SK-N-DZ (cell line): Measurements from ENCODE around the gene POLA1.
"Not testable (repeated sequence)": the region's sequence is repeated elsewhere in the genome, so short reads cannot be mapped to it uniquely, and the experiment has no call there.

Experiments used
- DNase-seq: peaks from one replicate; pipeline ENCODE4 v3.0.0-alpha.2; 2015; ENCODE audit warnings: low spot score

The POLA1 gene

DNA sequence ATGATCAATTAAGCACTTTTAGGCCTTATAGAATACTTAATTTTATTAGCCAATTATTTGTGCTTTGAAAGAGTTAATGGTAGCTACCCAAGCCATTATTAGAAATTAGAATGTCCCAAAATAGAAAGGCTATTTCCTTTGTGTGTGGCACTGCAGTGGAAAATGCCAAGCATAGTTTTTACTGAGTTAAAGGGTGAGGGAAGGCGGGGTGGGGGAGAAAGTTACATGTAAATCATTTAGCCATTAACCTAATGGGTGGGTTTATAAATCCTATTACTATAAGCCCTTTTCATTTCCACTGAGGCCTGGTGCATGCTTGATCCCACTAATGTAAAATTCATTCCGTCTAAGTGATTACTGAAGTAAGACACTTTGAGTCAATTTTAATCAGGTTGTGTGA lies 105.8 kb downstream of the POLA1 start:
- DNase-seq: no peak

DNA sequence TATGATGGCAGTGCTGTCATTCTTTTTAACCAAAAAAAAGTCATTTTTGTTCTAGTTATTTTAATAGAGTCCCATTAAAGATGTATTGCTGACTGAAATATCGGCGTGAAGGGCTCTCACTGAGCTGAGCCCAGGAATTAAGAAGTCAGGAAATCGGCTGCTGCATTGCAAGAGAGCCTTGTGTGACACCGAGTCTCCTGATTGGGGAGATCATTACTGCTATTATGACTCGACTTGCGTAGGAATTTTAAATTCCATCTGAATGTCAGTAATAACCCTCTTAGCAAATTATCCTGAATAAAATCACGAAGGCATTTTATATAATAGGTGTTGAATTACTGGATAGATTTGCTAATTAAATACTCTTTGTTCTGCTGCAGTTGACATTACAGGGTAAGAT lies 111.5 kb downstream of the POLA1 start:
- DNase-seq: no peak

DNA sequence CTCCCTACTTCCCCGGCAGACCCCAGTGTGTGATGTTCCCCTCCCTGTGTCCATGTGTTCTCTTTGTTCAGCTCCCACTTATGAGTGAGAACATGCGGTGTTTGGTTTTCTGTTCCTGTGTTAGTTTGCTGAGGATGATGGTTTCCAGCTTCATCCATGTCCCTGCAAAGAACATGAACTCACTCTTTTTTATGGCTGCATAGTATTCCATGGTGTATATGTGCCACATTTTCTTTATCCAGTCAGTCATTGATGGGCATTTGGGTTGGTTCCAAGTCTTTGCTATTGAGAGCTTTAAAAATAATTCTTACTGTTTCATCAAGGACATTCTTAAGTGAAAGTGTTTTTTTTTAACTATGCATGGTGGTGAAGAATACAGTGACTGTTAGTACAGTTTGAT lies 126.1 kb downstream of the POLA1 start:
- not testable (repeated sequence) for DNase-seq

DNA sequence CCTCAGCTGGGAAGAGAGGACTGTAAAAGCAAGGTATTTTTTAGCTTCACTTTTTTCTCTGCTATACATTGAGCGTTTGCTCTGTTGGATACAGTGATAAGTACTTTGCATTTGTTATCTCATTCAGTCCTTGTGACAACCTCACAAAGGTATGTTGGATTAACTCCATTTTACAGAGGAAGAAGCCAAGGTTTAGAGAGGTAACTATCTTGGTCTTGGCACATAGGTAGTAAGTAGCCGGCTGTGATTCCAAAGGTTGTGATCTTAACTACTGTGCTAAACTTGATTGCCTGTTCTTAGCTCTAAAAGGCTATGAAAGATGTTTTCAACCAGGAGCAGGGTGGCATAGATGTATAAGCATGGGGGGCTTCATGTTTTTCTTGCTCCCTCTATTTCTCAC lies 134.4 kb downstream of the POLA1 start:
- no peak for DNase-seq

DNA sequence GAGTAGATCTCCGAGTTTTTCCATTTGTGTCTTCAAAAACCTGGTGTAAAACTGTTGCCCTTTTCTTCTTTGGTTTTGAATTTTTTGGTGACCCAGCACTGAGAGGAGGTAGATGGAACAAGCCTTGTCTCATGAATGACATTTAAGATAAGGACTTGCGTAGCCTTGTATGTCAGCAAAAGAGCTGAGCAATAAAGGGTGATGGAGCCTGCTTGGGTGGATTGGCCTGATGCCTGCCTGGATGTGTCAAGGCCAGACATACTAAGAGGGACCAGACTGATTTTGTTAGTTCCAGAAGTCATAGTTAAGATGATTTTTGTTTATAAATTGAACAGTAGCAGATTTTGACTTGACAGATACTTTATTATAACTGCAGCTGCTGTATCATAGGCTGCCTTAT lies 134.9 kb downstream of the POLA1 start:
- DNase-seq: no peak

DNA sequence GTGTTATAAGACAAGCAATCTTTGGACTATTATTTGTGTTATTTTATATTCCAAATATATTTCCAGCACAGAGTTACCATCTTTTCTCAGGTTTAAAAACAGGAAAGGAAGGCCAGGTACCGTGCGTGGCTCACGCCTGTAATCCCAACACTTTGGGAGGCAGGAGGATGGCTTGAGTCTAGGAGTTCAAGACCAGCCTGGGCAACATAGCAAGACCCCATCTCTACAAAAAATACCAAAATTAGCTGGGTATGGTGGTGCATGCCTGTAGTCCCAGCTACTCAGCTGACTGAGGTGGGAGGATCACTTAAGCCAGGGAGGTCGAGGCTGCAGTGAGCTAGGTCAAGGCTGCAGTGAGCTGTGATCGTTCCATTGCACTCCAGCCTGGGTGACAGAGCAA lies 140.0 kb downstream of the POLA1 start:
- DNase-seq: no peak

DNA sequence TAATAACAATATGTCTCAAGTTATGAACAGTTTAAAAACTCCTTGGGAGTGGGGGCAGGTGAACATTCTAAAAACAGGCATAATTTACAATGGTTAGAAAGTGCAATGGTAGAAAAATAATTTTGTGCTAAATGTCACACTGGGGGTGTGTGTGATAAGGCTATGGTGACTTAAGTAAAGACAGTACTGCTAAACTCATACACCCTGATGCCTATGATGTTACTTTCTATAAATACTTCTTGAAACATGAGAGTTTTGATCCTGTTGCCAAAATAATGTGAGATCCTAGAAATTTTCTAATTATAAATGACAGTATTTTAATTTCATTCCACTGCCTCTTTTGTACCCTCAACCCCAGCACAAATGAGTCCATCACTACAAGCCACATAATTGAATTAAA lies 144.2 kb downstream of the POLA1 start:
- no peak for DNase-seq

DNA sequence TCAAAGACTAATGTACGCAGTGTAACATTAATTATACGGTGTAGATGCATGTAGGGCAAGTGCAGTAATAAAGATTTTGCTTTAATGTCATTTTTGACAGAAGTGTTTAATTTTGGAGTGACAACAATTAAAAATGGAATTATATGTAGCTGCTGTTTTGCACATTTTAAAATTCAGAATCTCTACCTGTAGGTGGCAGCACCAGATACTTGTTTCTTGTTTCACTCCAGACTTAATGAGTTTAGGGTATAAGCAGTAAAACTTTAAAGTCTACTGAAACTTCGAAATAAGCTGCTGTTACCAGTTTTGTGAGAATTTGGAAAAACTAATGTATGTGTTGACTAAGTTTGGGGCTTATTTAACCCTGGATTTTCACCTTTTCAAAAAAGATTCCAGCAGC lies 144.9 kb downstream of the POLA1 start:
- peak; percentile 17 for DNase-seq

DNA sequence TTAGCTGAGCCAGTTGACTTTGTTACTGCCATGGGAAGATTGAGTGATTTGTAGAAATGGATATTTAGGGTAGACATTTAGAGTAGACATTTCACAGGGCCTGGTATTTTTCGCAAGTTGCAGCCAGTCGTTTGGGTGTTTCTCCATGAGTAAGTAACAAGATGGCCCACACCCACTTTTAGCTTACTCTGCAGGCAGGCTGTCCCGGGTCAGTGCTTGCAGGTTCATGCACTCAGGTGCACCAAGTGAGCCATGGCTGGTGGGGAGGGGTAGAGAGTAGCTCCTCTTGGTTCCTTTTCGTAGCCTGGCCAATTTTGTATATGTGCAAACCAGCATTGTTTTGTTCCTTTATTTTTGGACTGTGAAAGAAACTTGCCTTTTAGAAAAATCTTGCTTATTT lies 145.6 kb downstream of the POLA1 start:
- no peak for DNase-seq

DNA sequence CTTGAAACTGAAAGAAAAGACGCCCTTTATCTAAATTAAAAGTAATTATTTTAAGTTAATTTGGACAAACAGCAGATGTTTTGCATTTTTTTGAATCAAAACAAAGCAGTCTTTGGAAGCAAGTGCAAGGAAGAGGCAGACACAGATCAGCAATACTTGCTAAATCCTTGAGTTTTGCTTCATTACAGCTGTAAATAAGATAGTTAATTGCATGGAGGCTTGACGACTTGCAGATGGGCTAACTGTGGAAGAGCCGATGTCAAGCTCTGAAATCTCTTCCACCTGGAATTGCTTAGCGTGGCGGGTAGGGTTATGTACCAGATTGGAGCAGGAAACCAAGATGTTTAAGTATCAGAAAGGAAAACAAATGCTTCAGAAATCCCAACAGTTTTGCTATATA lies 148.8 kb downstream of the POLA1 start:
- no peak for DNase-seq

DNA sequence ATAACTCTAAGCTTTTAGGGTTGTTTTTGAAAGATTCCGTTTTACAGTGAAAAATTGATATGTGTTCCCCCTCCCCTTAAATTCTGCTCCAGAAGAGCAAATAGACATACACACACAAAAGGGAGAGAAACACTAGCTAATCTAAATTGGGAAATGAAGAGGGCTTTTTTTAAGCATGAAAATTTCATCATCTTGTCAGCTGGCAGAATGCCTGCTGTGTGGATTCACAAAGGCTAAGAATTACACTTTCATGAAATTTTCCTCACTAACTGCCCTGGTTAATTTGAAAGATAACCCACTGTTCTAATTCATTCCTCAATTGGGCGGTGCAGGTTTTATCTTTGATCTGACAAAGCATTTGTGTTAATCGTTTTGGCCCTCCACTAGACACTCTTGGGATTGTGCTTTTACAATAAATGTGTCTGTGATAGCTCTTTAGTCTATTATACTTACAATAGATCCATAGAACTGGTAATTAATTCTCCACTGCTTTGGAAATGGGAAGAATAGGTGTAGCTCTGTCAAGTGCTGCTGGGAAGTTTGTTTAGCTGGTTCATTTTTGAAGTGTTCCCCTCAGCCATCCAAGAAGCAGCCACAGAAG lies 152.9 kb downstream of the POLA1 start:
- DNase-seq: no peak

DNA sequence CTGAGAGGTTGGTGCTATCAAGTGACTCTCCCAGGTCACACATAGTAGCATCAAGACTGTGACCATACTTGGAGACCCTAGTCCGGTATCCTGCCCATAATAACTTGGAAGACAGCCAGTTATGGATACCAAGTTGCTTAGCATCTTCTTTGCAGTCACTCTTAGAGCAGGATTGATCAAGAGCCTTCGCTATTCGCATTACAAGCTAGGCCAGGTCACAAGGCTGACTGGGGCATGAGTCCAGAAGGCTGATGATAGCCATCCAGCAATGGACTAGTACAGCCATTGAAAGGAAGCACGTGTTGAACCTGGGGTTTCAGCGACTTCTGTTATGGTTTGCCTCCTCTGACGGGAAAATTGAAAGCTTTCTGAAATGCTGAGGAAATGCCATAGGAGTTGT lies 157.6 kb downstream of the POLA1 start:
- DNase-seq: no peak

DNA sequence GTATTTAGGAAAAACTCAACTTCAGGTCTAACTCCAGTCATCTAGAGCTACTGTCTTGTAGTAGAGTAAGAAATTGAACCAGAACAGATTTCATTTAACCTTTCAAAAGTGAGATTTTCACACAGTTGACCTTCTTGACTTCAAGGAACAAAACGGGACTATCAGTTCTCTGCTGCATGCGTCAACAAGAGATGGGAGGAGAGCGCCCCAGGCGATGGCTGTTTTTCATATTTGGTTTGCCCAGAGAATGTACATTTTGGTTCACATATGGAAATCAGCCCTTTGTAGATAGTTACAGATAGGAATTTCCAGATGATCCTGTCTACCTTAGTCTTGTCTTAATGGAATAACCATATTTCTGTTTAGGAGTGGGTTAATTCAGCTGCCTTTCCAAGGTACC lies 158.1 kb downstream of the POLA1 start:
- no peak for DNase-seq

DNA sequence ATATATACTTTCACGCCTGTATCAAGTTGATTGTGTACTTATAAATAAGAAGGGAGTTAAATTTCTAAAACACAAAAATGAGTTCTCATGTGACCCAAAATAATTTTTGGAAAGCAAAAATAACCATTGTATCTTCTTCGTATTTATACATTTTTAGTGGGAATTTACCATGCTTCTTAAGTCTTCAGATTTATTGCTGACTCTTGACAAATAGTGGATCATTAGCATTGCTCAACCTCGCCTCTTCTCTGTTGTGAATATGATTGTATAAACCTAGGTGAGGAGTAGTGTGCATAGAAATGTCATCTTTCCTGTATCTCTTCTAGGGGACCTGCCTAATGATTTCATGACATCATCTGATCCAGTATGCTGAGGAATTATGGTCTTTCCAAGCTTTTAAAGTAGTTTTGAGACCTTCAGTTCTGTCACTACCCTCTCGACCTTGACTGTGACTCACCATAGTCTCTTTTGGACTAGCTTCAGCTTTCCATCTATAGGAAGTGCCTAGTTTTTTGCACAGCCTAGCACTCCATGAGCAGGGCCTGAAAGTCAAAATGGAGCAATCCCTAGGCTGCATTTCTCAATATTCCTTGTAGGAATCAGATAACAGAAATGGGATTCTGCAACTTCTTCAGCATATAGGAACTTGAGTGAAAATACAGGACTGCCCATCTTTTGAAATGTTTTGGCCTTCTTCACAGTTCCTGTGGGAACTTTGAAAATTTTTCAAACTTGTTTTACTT lies 164.5 kb downstream of the POLA1 start:
- DNase-seq: no peak

DNA sequence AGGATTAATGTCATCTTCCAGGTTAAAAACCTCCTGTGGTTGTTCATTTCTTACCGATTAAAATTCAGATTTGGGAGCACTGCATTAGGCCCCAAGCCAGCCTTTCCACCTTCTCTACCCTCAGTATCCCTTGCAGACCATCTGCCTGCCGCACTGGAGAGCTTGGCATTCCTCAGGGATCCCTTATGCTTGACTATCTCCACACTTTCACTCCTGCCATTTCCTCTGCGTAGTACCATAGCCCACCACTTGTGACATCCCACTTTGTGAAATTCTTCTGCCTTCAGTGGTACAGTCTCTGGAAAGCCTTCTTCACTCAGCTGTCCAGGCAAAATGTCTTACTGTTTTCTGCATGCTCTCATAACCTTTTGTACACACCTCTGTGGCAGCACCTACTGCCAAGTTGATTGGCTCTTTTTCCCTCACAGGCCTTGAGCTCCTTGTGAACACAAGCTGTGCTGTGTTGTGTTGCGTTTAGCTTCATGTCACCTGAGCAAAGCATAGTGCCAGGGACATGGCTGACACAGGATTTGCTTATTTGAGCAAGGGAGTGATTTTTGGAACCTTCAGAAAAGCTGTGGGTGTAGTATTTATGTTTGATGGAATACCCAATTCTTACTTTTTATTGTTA lies 165.6 kb downstream of the POLA1 start:
- DNase-seq: no peak

DNA sequence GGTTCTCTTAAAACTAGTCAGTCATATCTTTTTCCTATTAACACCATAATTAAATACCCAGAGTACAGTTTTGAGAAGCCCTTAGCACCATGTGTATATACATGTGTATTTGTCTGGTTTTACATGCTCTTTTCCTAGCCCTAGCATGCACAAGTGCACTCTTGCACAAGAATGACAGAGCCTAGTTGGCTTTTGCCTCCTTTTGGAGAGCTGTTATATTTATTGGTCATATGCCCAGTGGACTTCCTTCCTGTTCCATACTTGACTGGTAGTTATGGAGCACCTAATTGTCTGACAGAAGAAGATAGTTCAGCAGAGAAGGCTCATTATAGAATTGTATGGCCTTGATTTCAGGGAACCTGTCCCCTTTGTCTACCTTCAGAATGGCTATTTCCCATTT lies 166.4 kb downstream of the POLA1 start:
- no peak for DNase-seq

DNA sequence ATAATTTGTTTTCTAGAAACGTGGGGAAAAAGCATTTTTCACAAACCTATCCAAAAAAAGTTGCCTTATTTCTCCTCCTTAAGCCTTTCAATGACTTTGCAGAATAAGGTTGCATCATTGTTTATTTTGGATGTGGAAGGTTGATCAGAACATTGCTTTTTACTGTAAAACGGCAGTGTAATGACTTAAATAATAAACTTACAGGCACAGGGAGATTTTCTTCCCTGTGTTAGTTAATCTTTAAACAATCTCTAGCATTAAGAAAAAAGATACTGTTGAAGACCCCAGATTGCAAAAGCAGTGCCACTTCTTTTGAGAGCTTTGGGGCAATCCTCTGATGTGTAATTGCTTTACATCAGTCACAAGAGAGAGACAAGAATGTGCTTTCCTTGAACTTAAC lies 168.6 kb downstream of the POLA1 start:
- no peak for DNase-seq

DNA sequence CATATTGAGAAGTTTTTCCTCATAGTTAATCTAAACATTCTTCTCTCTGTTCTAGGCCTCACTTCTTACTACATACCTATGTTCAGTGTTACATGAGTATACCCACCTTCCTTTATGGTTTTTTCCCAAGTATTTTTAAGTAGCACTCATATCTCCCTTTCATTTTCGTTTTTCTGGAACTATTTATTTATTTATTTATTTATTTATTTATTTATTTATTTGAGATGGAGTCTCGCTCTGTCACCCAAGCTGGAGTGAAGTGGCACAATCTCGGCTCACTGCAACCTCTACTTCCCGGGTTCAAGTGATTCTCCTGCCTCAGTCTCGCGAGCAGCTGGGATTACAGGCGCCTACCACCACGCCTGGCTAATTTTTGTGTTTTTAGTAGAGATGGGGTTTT lies 170.1 kb downstream of the POLA1 start:
- DNase-seq: not testable (repeated sequence)

DNA sequence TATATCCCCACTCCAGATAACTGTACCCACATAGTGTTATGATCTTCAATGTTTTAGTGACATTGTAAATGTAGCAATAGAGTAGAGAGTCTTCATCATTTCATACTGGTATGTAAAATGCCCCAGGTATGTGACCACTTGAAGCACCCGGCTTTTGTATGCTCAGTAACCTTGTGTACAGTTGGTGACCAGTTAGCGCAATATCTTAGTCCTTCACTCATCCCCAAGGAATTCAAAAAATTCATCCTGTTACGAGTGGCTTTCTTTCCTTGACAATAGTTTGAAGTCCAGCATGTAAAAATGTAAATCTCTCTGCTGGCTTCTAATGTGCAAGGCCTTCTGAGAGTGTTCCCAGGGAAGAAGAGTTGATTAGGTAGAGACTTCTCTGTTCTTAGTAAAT lies 176.4 kb downstream of the POLA1 start:
- DNase-seq: no peak

DNA sequence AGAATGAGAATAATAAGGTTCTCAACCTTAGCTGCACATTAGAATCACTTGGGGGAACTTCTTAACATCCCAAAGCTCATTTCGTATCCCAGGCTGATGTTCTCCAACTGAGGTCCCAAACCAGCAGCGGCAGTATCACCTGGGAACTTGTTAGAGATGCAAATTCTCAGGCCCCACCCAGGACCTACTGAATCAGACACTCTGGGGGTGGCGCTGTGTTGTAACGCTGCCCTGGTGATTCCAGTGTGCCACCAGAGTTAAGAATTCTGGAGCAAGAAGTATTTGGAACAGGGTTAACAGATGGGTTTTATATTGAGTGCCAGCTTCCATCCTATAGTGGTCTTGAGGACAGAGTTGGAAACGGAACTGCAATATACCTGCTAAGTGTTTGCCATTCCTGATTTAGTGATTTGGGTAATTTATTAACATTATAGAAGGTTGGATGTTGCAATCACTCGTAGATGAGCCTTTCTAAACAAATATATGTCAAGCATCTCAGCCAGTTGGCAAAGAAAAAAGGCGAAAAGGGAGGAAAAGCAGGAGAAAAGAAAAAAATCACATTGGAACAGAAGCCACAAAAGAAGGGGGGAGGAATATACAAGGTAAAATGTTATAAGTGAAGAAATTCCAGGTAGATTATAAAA lies 181.0 kb downstream of the POLA1 start:
- no peak for DNase-seq

DNA sequence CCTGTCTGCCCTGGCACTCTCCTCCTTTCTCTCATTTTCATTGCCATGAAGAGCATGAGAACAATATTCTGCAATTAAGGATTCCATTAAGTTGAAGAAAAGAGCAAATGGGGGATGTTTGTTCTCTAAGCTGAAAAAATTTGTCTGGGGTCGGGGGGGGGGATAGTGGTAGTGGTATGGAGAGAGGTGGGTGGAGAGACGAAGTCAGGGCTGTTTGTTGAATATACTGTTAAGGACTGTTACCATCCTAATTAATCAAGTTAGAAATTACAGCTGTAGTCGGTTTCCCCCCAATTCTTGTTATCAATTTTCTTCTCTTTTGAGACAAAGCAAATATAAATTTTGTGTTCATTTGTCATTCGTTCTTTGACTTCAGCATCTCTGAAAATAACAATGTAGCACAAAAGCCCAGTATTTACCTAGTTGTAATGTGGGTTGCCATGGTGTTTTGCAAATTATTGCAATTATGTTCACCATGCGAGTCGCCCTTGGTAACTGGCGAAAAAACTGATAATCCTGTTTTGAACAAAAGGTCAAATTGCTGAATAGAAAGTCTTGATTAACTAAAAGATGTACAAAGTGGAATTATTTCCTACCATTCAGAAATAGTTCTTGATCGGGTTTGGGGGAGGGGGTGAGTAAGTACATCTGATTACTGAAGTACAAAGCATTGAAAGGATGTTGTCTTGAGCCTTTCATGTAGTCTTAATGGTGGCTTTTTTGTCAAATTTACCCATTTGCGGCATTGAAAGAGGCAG lies 183.0 kb downstream of the POLA1 start:
- no peak for DNase-seq

DNA sequence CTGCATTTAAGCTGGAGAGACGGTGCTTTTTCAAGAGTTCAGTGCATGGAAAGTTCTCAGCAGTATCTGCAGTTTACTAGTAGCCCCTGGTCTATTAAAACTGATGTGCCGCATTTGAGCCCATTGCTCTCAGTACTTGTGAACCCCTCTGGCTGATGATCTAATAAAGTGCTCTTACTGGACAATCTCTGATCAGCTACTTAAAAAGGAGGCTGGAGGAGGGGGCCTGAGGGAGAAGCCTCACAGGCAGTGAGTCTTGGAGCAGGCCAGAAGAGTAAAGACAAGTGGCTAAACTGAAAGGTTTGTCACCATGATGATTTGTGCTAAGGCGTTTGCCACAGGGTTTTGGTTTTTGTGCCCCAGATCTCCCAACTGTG lies 183.6 kb downstream of the POLA1 start:
- DNase-seq: peak; percentile 38
